A549 (cell line): ENCODE measurements around the gene SLC22A8. TPM values are rescaled to one million over a fixed set of nuclear protein-coding genes. Genes with fewer than 3 reads are reported as not detected.
A peak's percentile ranks its signal among the peaks of the same experiment; 100 is the strongest.
"Not testable (repeated sequence)": the region's sequence is repeated elsewhere in the genome, so short reads cannot be mapped to it uniquely, and the experiment has no call there.

Experiments used
- ATAC-seq, 2 experiments: fragments of 200-7000 bp in 1 of 2; fragments of >200 bp in 1 of 2; cut with Nextera tagmentation in 1 of 2; cut with Tn5 transposase in 1 of 2; 3 replicates each; pipeline versions ENCODE4 v1.8.0 to v1.9.1; 2018 to 2020; ENCODE audit warnings: mild to moderate bottlenecking in 1 of 2, moderate library complexity in 1 of 2
- CTCF ChIA-PET: fragments of 300-600 bp; sonication (Branson Sonifier 250); formaldehyde crosslinking; extraction: SDS; loops from one replicate; lab custom pipeline; 2021; ENCODE audit warnings: antibody characterized with exemption, inconsistent platforms; lab: Yijun Ruan, JAX
- POLR2A ChIA-PET: fragments of 350-600 bp; formaldehyde crosslinking; extraction: SDS; loops from one replicate; lab custom pipeline; 2021; ENCODE audit warnings: antibody characterized with exemption, inconsistent platforms; lab: Yijun Ruan, JAX
- DNase-seq, 2 experiments: peaks; one replicate each; pipeline versions ENCODE4 v3.0.0 to v3.0.0-alpha.2; 2011 to 2016; ENCODE audit warnings: low read depth in 1 of 2, low spot score in 1 of 2
- FAIRE-seq: peaks from 2 replicates; lab custom pipeline; 2011; peaks lifted over from hg19 to GRCh38; lab: Jason Lieb, UNC
- H3K27ac ChIP-seq, 2 experiments: fragments of >200 bp; sonication (Bioruptor Twin); formaldehyde crosslinking; 3 replicates each; pipeline ENCODE4 v1.5.1; 2016 to 2017
- H3K4me1 ChIP-seq: fragments of >200 bp; sonication (Bioruptor Twin); formaldehyde crosslinking; 3 replicates; pipeline ENCODE4 v1.6.1; 2016
- H3K4me2 ChIP-seq: fragments of >200 bp; sonication (Bioruptor Twin); formaldehyde crosslinking; 3 replicates; pipeline ENCODE4 v1.6.1; 2016
- H3K4me3 ChIP-seq: fragments of >200 bp; sonication (Bioruptor Twin); formaldehyde crosslinking; 3 replicates; pipeline ENCODE4 v1.5.1; 2016
- H3K9me3 ChIP-seq: fragments of >200 bp; sonication (Bioruptor Twin); formaldehyde crosslinking; 3 replicates; pipeline ENCODE4 v1.6.1; 2016
- BHLHE40 ChIP-seq: IDR thresholded peaks from 2 replicates; pipeline ENCODE4 v1.6.1; 2012; ENCODE audit warnings: low read depth, low read length, inconsistent platforms
- CBX2 ChIP-seq: fragments of 200-600 bp; sonication (generic); IDR thresholded peaks from 2 replicates; pipeline ENCODE4 v1.6.1; 2016; ENCODE audit warnings: low read depth, mild to moderate bottlenecking, borderline replicate concordance
- CBX8 ChIP-seq: fragments of 200-600 bp; sonication (generic); IDR thresholded peaks from 2 replicates; pipeline ENCODE4 v1.6.1; 2016
- CEBPB ChIP-seq, 2 experiments: fragments of >200 bp in 1 of 2; sonication (Bioruptor Twin) in 1 of 2; formaldehyde crosslinking in 1 of 2; IDR thresholded peaks; 2 replicates each; pipeline ENCODE4 v1.6.1; 2012 to 2016
- FOSB ChIP-seq: fragments of 250-450 bp; sonication (Bioruptor Pico); IDR thresholded peaks from 2 replicates; pipeline ENCODE4 v1.5.0; 2020; ENCODE audit warnings: mild to moderate bottlenecking, moderate library complexity
- FOSL2 ChIP-seq, 2 experiments: fragments of 450-650 bp in 1 of 2; fragments of >200 bp in 1 of 2; sonication (Bioruptor Twin) in 1 of 2; formaldehyde crosslinking; IDR thresholded peaks; 2 replicates each; pipeline versions ENCODE4 v1.5.0 to v1.6.1; 2016 to 2020; ENCODE audit warnings: mild to moderate bottlenecking in 1 of 2, moderate library complexity in 1 of 2
- FOXS1 ChIP-seq: fragments of 250-450 bp; sonication (Bioruptor Pico); IDR thresholded peaks from 2 replicates; pipeline ENCODE4 v1.5.0; 2020; ENCODE audit warnings: mild to moderate bottlenecking, moderate library complexity
- HOXB5 ChIP-seq: fragments of 250-450 bp; sonication (Bioruptor Pico); IDR thresholded peaks from 2 replicates; pipeline ENCODE4 v1.5.0; 2020; ENCODE audit warnings: mild to moderate bottlenecking, moderate library complexity
- KDM1A ChIP-seq: fragments of 200-600 bp; sonication (generic); IDR thresholded peaks from 2 replicates; pipeline ENCODE4 v1.6.1; 2016; ENCODE audit warnings: low read depth, mild to moderate bottlenecking
- MAFK ChIP-seq: fragments of 450-650 bp; IDR thresholded peaks from 2 replicates; pipeline ENCODE4 v1.6.1; 2014; ENCODE audit not compliant: partially characterized antibody
- NFE2L2 ChIP-seq: fragments of 150-350 bp; conservative IDR thresholded peaks from 2 replicates; pipeline ENCODE4 v1.6.1; 2014; ENCODE audit warnings: low read length
- NPAS2 ChIP-seq: fragments of 250-450 bp; sonication (Bioruptor Pico); IDR thresholded peaks from 2 replicates; pipeline ENCODE4 v1.8.0; 2022; ENCODE audit warnings: mild to moderate bottlenecking, moderate library complexity, borderline replicate concordance
- POLR2AphosphoS2 ChIP-seq: conservative IDR thresholded peaks from 2 replicates; pipeline ENCODE4 v1.6.1; 2012; ENCODE audit warnings: low read length, improper control_type of control experiment, inconsistent platforms
- RAD21 ChIP-seq, 2 experiments: fragments of >200 bp in 1 of 2; sonication (Bioruptor Twin) in 1 of 2; formaldehyde crosslinking in 1 of 2; IDR thresholded peaks in 1 of 2; conservative IDR thresholded peaks in 1 of 2; 2 replicates in 1 of 2; 3 replicates in 1 of 2; pipeline ENCODE4 v1.6.1; 2012 to 2018; ENCODE audit warnings: inconsistent platforms in 1 of 2
- RCOR1 ChIP-seq: fragments of 150-350 bp; IDR thresholded peaks from 2 replicates; pipeline ENCODE4 v1.6.1; 2014; ENCODE audit warnings: antibody characterized with exemption, low read length, low read depth
- RFX5 ChIP-seq: fragments of 450-650 bp; IDR thresholded peaks from 2 replicates; pipeline ENCODE4 v1.7.1; 2014; ENCODE audit warnings: antibody characterized with exemption, mild to moderate bottlenecking, moderate library complexity
- USF2 ChIP-seq: fragments of 450-650 bp; IDR thresholded peaks from 2 replicates; pipeline ENCODE4 v1.6.1; 2014; ENCODE audit warnings: antibody characterized with exemption
- ZNF302 ChIP-seq: fragments of 250-450 bp; sonication (Bioruptor Pico); IDR thresholded peaks from 2 replicates; pipeline ENCODE4 v1.9.0; 2021; ENCODE audit warnings: inconsistent platforms, mild to moderate bottlenecking, moderate library complexity
- WGBS: methylation state at CpG from one replicate; pipeline ENCODE4 v1.1.6; 2017; ENCODE audit errors: missing lambda C conversion rate; 5-methylcytosine and 5-hydroxymethylcytosine counted together
- polyA plus RNA-seq, 4 experiments: library from polyadenylated mRNA; depleted of rRNA in 3 of 4; stranded (reverse); fragments of >200 nt; fragmentation: RNase III in 1 of 4; extraction: RNeasy Plus Mini Kit Qiagen cat#74134 plus additional on column Dnase treatment in 1 of 4; gene quantifications; 2 replicates in 3 of 4; 3 replicates in 1 of 4; pipeline ENCODE4 v1.2.3, GENCODE V29; 2011 to 2017
- TF ChIP-seq, protein P1 (sequence below): IDR thresholded peaks from 2 replicates; pipeline ENCODE4 v1.6.1; 2012

SLC22A8 gene
- polyA plus RNA-seq, 2 of the 4 experiments (the other 2 are of a cell fraction), result not detected

DNA sequence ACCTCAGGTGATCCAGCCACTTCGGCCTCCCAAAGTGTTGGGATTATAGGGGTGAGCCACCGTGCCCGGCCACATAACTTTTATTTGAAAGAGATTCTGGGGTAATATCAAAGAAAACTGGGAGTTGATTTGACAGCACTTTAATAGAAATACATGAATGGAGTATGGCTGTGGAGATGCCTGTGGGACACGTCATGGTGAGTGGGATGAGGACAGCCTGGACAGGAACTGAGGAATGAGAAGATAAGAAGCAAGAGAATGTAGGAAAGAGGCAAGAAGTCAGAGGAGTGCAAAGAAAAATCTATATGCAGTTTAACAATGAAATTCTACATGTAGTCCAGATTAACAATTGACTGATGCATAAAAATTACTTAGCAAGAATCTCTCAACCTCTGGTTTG is 61.8 kb downstream of the SLC22A8 start (continued):
- no peak for TF ChIP-seq ZNF302 (CRISPR knock-in tag)
- TF ChIP-seq CBX8, result no peak
- no peak for TF ChIP-seq MAFK
- TF ChIP-seq HOXB5 (CRISPR knock-in tag), result no peak
- no peak for TF ChIP-seq FOSL2 (IDR thresholded peaks at IDR 0.05)
- TF ChIP-seq FOSL2 (CRISPR knock-in tag; IDR thresholded peaks at IDR 0.05), result no peak
- TF ChIP-seq USF2, result no peak
- no peak for TF ChIP-seq NPAS2
- TF ChIP-seq POLR2AphosphoS2, result no peak
- no peak for TF ChIP-seq CBX2

DNA sequence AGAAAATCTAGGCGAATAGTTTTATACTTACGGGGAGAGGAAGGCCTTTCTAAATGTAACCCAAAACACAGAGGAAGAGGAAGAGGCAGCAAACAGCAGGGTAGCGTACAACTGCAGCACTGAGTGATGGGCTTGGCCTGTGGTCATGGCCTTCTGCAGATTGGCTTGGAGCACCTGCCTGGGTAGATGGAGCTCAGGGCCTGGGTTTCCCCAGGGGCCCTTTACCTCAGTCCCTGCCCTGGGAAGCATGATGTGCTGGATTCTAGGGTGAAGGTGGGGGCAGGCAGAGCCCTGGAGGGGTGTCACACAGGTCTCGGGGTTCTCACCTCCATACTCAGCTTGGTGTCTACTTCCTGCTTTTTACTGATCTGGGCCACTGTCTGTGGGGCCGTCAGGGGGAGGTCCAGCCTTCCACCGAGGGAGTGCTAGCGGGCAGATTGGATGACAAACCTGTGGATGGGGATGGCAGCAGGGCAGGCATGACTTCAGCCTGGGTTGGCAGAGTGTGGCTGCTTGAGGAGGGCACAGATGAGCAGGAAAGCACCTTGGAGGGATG is 66.8 kb downstream of the SLC22A8 start:
- H3K27ac ChIP-seq, result no peak overlapping the region
- no peaks in the 10 kb centered on the region for H3K4me1 ChIP-seq
- no peak overlapping the region for H3K4me2 ChIP-seq
- 0 out of 3 replicates have a peak, but pooled peaks cover 2% of the 10 kb centered on the region for H3K9me3 ChIP-seq
- POLR2A ChIA-PET, result no interaction called here
- CTCF ChIA-PET, result interaction anchor here (1.5 to 2.9 kb wide), 2 partner anchors 14 to 43 kb away, joined by 3 to 14 read pairs; no protein-coding TSS in a partner anchor
- H3K4me3 ChIP-seq, result no peak overlapping the region
- FAIRE-seq (no peak), DNase-seq (no peak), ATAC-seq (0 out of 6 replicates have a peak, but pooled peaks of 1 of the 2 experiments have one; percentile 43)
- 57% methylated on average over 7 of the region's 7 CpGs for whole genome bisulfite sequencing
- no peak for TF ChIP-seq NPAS2
- TF ChIP-seq RCOR1, result no peak
- TF ChIP-seq KDM1A, result no peak
- TF ChIP-seq, protein P1, sequence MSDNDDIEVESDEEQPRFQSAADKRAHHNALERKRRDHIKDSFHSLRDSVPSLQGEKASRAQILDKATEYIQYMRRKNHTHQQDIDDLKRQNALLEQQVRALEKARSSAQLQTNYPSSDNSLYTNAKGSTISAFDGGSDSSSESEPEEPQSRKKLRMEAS, result no peak
- TF ChIP-seq BHLHE40, result no peak
- TF ChIP-seq FOSB, result no peak
- TF ChIP-seq USF2, result no peak
- TF ChIP-seq MAFK, result no peak
- no peak for TF ChIP-seq RFX5
- TF ChIP-seq CEBPB (IDR thresholded peaks at IDR 0.05), result no peak
- TF ChIP-seq NFE2L2, result no peak
- TF ChIP-seq FOXS1, result no peak
- no peak for TF ChIP-seq RAD21 (conservative IDR thresholded peaks at IDR 0.05 in 1 of 2, IDR thresholded peaks at IDR 0.05 in 1 of 2)
- TF ChIP-seq ZNF302 (CRISPR knock-in tag), result no peak

DNA sequence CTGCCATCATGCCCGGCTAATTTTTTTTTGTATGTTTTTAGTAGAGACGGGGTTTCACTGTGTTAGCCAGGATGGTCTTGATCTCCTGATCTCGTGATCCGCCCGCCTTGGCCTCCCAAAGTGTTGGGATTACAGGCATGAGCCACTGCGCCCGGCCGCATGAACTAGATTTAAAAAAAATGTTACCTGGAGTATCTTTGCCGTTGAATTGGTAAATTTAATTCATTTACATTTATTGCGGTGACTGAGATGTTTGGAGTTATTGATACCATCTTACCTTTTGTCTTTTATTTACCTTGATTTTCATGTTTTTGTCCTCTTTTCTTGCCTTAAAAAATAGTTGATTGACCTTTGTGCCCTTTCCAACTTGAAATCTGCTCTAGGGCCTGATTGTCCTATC is 70.1 kb downstream of the SLC22A8 start:
- POLR2A ChIA-PET, H3K27ac ChIP-seq, H3K4me3 ChIP-seq, H3K9me3 ChIP-seq, H3K4me2 ChIP-seq, H3K4me1 ChIP-seq, DNase-seq, ATAC-seq, FAIRE-seq: not testable (repeated sequence)
- 74% methylated on average over 10 of the region's 10 CpGs for WGBS
- CTCF ChIA-PET, result interaction anchor here (0.6 to 1.0 kb wide), 3 partner anchors 14 to 40 kb away, joined by 3 to 4 read pairs (median 3); no protein-coding TSS in a partner anchor

Other genes with a start within 250 kb of the SLC22A8 start
- gene TAF6L, start 244.4 kb downstream of the SLC22A8 start, polyA plus RNA-seq (2011; rRNA removed), result 14.0 and 17.5 TPM in 2 replicates
- 20.8 to 23.5 TPM (median 22.7 TPM) in 3 replicates for gene TAF6L, start 244.4 kb downstream of the SLC22A8 start, polyA plus RNA-seq (2017; fragmentation: RNase III; extraction: RNeasy Plus Mini Kit Qiagen cat#74134 plus additional on column Dnase treatment)
- gene TMEM179B, start 228.4 kb downstream of the SLC22A8 start, polyA plus RNA-seq (2011; rRNA removed), result 64.7 and 105 TPM in 2 replicates
- gene TMEM179B, start 228.4 kb downstream of the SLC22A8 start, polyA plus RNA-seq (2017; fragmentation: RNase III; extraction: RNeasy Plus Mini Kit Qiagen cat#74134 plus additional on column Dnase treatment), result 57.6 to 64.4 TPM (median 62.8 TPM) in 3 replicates
- 20.6 and 26.5 TPM in 2 replicates for gene TMEM223, start 223.8 kb downstream of the SLC22A8 start, polyA plus RNA-seq (2011; rRNA removed)
- gene TMEM223, start 223.8 kb downstream of the SLC22A8 start, polyA plus RNA-seq (2017; fragmentation: RNase III; extraction: RNeasy Plus Mini Kit Qiagen cat#74134 plus additional on column Dnase treatment), result 20.1 to 24.3 TPM (median 23.5 TPM) in 3 replicates
- gene NXF1, start 210.4 kb downstream of the SLC22A8 start, polyA plus RNA-seq (2011; rRNA removed), result 35.5 and 50.7 TPM in 2 replicates
- gene NXF1, start 210.4 kb downstream of the SLC22A8 start, polyA plus RNA-seq (2017; fragmentation: RNase III; extraction: RNeasy Plus Mini Kit Qiagen cat#74134 plus additional on column Dnase treatment), result 46.6 to 47.7 TPM (median 46.9 TPM) in 3 replicates
- gene STX5, start 183.8 kb downstream of the SLC22A8 start, polyA plus RNA-seq (2011; rRNA removed), result 30.3 and 32.3 TPM in 2 replicates
- gene STX5, start 183.8 kb downstream of the SLC22A8 start, polyA plus RNA-seq (2017; fragmentation: RNase III; extraction: RNeasy Plus Mini Kit Qiagen cat#74134 plus additional on column Dnase treatment), result 16.8 to 21.0 TPM (median 19.5 TPM) in 3 replicates
- gene TEX54, start 183.0 kb downstream of the SLC22A8 start, polyA plus RNA-seq (2011; rRNA removed), result not detected in 2 replicates
- gene TEX54, start 183.0 kb downstream of the SLC22A8 start, polyA plus RNA-seq (2017; fragmentation: RNase III; extraction: RNeasy Plus Mini Kit Qiagen cat#74134 plus additional on column Dnase treatment), result not detected in 3 replicates
- gene WDR74, start 176.3 kb downstream of the SLC22A8 start, polyA plus RNA-seq (2011; rRNA removed), result 47.6 and 52.9 TPM in 2 replicates
- gene WDR74, start 176.3 kb downstream of the SLC22A8 start, polyA plus RNA-seq (2017; fragmentation: RNase III; extraction: RNeasy Plus Mini Kit Qiagen cat#74134 plus additional on column Dnase treatment), result 88.9 to 100 TPM (median 90.6 TPM) in 3 replicates
- 1,064 and 1,133 TPM in 2 replicates for gene SLC3A2, start 134.9 kb downstream of the SLC22A8 start, polyA plus RNA-seq (2011; rRNA removed)
- gene SLC3A2, start 134.9 kb downstream of the SLC22A8 start, polyA plus RNA-seq (2017; fragmentation: RNase III; extraction: RNeasy Plus Mini Kit Qiagen cat#74134 plus additional on column Dnase treatment), result 906 to 1,102 TPM (median 1,007 TPM) in 3 replicates
- not detected in 2 replicates for gene CHRM1, start 94.5 kb downstream of the SLC22A8 start, polyA plus RNA-seq (2011; rRNA removed)
- gene CHRM1, start 94.5 kb downstream of the SLC22A8 start, polyA plus RNA-seq (2017; fragmentation: RNase III; extraction: RNeasy Plus Mini Kit Qiagen cat#74134 plus additional on column Dnase treatment), result not detected in 3 replicates
- gene SLC22A6, start 30.9 kb downstream of the SLC22A8 start, polyA plus RNA-seq (2011; rRNA removed), result not detected in 2 replicates
- not detected in 3 replicates for gene SLC22A6, start 30.9 kb downstream of the SLC22A8 start, polyA plus RNA-seq (2017; fragmentation: RNase III; extraction: RNeasy Plus Mini Kit Qiagen cat#74134 plus additional on column Dnase treatment)
- gene SLC22A24, start 128.4 kb upstream of the SLC22A8 start, polyA plus RNA-seq (2011; rRNA removed), result not detected in 2 replicates
- not detected in 3 replicates for gene SLC22A24, start 128.4 kb upstream of the SLC22A8 start, polyA plus RNA-seq (2017; fragmentation: RNase III; extraction: RNeasy Plus Mini Kit Qiagen cat#74134 plus additional on column Dnase treatment)
- gene SLC22A25, start 227.8 kb upstream of the SLC22A8 start, polyA plus RNA-seq (2011; rRNA removed), result not detected in 2 replicates
- not detected in 3 replicates for gene SLC22A25, start 227.8 kb upstream of the SLC22A8 start, polyA plus RNA-seq (2017; fragmentation: RNase III; extraction: RNeasy Plus Mini Kit Qiagen cat#74134 plus additional on column Dnase treatment)